SU-DHL-6 (cell line): ENCODE results near the gene NUBPL.

ENCODE experiments used
- H2AFZ ChIP-seq: fragments of 200-600 bp; sonication (generic); 2 replicates; pipeline ENCODE4 v1.6.1; 2014; ENCODE audit warnings: low read depth, mild to moderate bottlenecking, moderate library complexity, mixed read lengths, antibody characterized with exemption, low read length; ENCODE audit not compliant: severe bottlenecking
- H3F3A ChIP-seq: fragments of 200-600 bp; shearing (Covaris generic); 2 replicates; pipeline ENCODE4 v1.6.0; 2016; ENCODE audit warnings: antibody characterized with exemption, mild to moderate bottlenecking; ENCODE audit not compliant: insufficient read depth
- H3K27ac ChIP-seq: fragments of 200-600 bp; sonication (generic); 2 replicates; pipeline ENCODE4 v1.5.1; 2016; ENCODE audit warnings: low read depth, mild to moderate bottlenecking, low read length, moderate library complexity, mixed read lengths
- H3K27me3 ChIP-seq: fragments of 200-600 bp; sonication (generic), shearing (Covaris generic); 2 replicates; pipeline ENCODE4 v1.6.0; 2014; ENCODE audit warnings: mild to moderate bottlenecking, low read length
- H3K36me3 ChIP-seq: fragments of 200-600 bp; sonication (generic); 2 replicates; pipeline ENCODE4 v1.6.1; 2014; ENCODE audit warnings: mild to moderate bottlenecking, low read length, mixed read lengths
- H3K4me2 ChIP-seq: fragments of 300-600, 200-600 bp; shearing (Covaris generic), sonication (generic); 2 replicates; pipeline ENCODE4 v1.6.0; 2014; ENCODE audit warnings: low read length, low read depth, mild to moderate bottlenecking; ENCODE audit not compliant: poor library complexity, severe bottlenecking
- H3K4me3 ChIP-seq: fragments of 200-600 bp; sonication (generic); 2 replicates; pipeline ENCODE4 v1.5.1; 2014; ENCODE audit warnings: antibody characterized with exemption, low read length, mild to moderate bottlenecking, mixed read lengths; ENCODE audit not compliant: insufficient read depth, poor library complexity, severe bottlenecking
- H3K79me2 ChIP-seq: fragments of 200-600 bp; sonication (generic); 2 replicates; pipeline ENCODE4 v1.6.1; 2014; ENCODE audit warnings: mild to moderate bottlenecking, low read length, moderate library complexity; ENCODE audit not compliant: insufficient read depth
- H3K9ac ChIP-seq: fragments of 200-600 bp; sonication (generic); 2 replicates; pipeline ENCODE4 v1.7.0; 2014; ENCODE audit warnings: mild to moderate bottlenecking, low read length
- H3K9me2 ChIP-seq: fragments of 200-600 bp; sonication (generic); replicated peaks from 2 replicates; pipeline ENCODE4 v1.6.1; 2014; ENCODE audit warnings: low read length; ENCODE audit not compliant: insufficient read depth
- H3K9me3 ChIP-seq: fragments of 200-600 bp; sonication (generic); 2 replicates; pipeline ENCODE4 v1.6.1; 2014; ENCODE audit warnings: low read length, mixed read lengths; ENCODE audit not compliant: insufficient read depth
- H4K20me1 ChIP-seq: fragments of 200-600 bp; sonication (generic); 2 replicates; pipeline ENCODE4 v1.6.1; 2014; ENCODE audit warnings: low read depth, mild to moderate bottlenecking, antibody characterized with exemption, low read length, moderate library complexity, mixed read lengths
- EZH2phosphoT487 ChIP-seq: fragments of 200-600 bp; sonication (generic), shearing (Covaris generic); conservative IDR thresholded peaks from 2 replicates; pipeline ENCODE4 v1.6.1; 2018; ENCODE audit warnings: mild to moderate bottlenecking, antibody characterized with exemption, low read length, moderate library complexity, mixed read lengths
- TF ChIP-seq, protein P1 (sequence below): fragments of 200-600 bp; sonication (generic); IDR thresholded peaks from one replicate; pipeline ENCODE4 v1.5.1; 2017; ENCODE audit warnings: antibody characterized with exemption, mild to moderate bottlenecking, low read length, moderate library complexity; ENCODE audit not compliant: insufficient read depth, poor library complexity, severe bottlenecking

The NUBPL gene

DNA sequence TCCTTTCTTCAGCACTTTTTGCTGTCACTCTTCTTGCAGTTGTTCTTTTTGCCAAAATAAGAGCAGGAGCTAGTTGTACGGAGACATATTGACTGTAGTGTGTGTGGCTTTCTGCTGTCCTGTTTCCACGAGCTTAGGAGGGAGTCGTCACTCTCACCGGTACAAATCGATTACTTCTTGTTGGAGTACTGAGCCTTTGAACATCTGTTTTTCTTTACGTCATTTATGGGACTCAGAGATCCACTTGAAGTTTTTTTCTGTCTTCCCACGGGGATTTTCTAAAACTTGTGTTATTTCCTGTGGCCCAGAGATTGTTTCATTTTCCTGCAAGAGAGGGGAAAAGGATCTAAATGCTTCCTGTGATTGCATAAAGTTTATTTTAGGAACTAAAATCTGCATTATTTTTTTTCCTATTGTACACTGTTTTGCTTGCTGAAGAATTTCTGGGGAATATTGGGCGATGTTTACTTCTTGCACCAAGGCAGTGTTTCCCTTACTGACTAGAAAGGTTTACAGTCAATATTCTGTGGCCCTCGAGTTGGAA, 316.1 kb downstream of the NUBPL start:
- no peak overlapping the region for H2AFZ ChIP-seq
- no peak overlapping the region for H3K4me3 ChIP-seq
- H4K20me1 ChIP-seq = no peaks in the 10 kb centered on the region
- H3K36me3 ChIP-seq = no peaks in the 10 kb centered on the region
- H3K9me3 ChIP-seq = no peaks in the 10 kb centered on the region
- H3K27ac ChIP-seq = no peak overlapping the region
- no peaks in the 10 kb centered on the region for H3K9me2 ChIP-seq
- TF ChIP-seq, protein P1, sequence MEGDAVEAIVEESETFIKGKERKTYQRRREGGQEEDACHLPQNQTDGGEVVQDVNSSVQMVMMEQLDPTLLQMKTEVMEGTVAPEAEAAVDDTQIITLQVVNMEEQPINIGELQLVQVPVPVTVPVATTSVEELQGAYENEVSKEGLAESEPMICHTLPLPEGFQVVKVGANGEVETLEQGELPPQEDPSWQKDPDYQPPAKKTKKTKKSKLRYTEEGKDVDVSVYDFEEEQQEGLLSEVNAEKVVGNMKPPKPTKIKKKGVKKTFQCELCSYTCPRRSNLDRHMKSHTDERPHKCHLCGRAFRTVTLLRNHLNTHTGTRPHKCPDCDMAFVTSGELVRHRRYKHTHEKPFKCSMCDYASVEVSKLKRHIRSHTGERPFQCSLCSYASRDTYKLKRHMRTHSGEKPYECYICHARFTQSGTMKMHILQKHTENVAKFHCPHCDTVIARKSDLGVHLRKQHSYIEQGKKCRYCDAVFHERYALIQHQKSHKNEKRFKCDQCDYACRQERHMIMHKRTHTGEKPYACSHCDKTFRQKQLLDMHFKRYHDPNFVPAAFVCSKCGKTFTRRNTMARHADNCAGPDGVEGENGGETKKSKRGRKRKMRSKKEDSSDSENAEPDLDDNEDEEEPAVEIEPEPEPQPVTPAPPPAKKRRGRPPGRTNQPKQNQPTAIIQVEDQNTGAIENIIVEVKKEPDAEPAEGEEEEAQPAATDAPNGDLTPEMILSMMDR = no peak
- TF ChIP-seq EZH2phosphoT487 = no peak
- no peaks in the 10 kb centered on the region for H3F3A ChIP-seq
- no peaks in the 10 kb centered on the region for H3K79me2 ChIP-seq
- H3K27me3 ChIP-seq = no peaks in the 10 kb centered on the region
- H3K4me2 ChIP-seq = no peak overlapping the region
- H3K9ac ChIP-seq = no peak overlapping the region

DNA sequence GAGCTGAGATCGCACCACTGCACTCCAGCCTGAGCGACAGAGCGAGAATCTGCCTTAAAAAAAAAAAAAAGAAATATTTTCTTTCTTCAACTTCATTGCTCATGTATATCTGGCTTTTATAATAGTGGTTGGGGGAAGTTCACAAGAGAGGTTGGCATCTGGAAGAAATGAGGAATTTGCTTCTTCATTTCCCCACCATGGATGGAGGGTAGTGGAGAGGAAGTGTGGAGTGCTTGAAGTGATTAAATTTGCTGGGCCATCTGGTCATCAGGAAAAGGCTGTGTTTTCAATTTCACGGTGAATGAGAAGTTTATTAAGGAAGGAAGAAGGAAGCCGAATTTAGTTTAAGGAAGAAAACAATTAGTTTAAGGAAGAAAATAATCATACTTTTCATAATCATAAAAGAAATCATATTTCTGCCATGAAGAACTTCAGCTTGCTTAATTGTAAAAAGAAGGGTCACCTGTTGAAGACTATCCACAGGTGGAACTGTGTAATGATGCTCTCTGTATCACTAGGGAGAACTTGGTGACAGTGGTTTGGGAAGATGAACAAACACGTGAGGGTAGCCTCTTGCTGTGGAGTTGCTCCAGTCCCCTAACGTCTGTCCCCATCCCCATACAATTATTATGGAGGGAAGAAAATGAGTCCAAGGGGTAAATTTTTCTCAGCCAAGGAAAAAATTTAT, 318.6 kb downstream of the NUBPL start:
- H3K9me2 ChIP-seq = no peaks in the 10 kb centered on the region
- H3K36me3 ChIP-seq = no peaks in the 10 kb centered on the region
- no peak overlapping the region for H3K9ac ChIP-seq
- no peak overlapping the region for H2AFZ ChIP-seq
- H3K27ac ChIP-seq = no peak overlapping the region
- no peaks in the 10 kb centered on the region for H4K20me1 ChIP-seq
- H3F3A ChIP-seq = no peaks in the 10 kb centered on the region
- TF ChIP-seq EZH2phosphoT487 = no peak
- TF ChIP-seq, protein P1 = no peak
- H3K4me2 ChIP-seq = no peak overlapping the region
- H3K27me3 ChIP-seq = no peaks in the 10 kb centered on the region
- no peak overlapping the region for H3K4me3 ChIP-seq
- no peaks in the 10 kb centered on the region for H3K9me3 ChIP-seq
- H3K79me2 ChIP-seq = no peaks in the 10 kb centered on the region

DNA sequence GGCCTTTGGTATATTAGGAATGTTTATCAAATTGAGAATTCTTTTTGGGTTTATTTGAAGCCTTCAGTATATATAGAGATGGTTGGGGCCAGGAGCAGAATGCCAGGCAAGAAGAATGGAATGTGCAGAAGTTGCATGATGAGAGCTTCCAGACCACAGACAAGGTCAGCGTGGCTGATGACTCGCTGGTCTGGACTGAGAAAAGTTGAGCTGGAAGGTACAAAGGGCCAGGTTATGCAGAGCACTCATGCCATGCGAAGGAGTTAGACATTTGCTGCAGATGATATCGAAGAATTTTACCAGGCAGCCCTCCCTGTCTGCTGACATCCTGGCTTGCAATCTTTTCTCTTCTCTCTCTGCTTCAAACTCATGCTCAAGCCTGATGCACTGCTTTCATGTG, 319.7 kb downstream of the NUBPL start:
- Histone ChIP-seq H3K27me3 (no peaks in the 10 kb centered on the region), H3K27ac (no peak overlapping the region), H3K9ac (no peak overlapping the region), H2AFZ (no peak overlapping the region), H3K9me3 (no peaks in the 10 kb centered on the region), H3K4me2 (no peak overlapping the region), H3K4me3 (no peak overlapping the region), H3F3A (no peaks in the 10 kb centered on the region), H3K9me2 (no peaks in the 10 kb centered on the region), H3K79me2 (no peaks in the 10 kb centered on the region), H4K20me1 (no peaks in the 10 kb centered on the region), H3K36me3 (no peaks in the 10 kb centered on the region)
- TF ChIP-seq, protein P1 = no peak
- no peak for TF ChIP-seq EZH2phosphoT487
